Measurements from ENCODE around the gene RAD50.

The RAD50 gene

GRCh38 chr5:132662925-132663770, 106.4 kb downstream of the RAD50 start:
- DNase-seq = peak in 1 of 2 experiments; percentile 28

GRCh38 chr5:132663771-132664695, 107.3 kb downstream of the RAD50 start:
- no peak for DNase-seq

- no peak for DNase-seq
These were observed 108.0 kb downstream of the RAD50 start for GRCh38 chr5:132664696-132665209.

- no peak for DNase-seq
These were observed 108.8 kb downstream of the RAD50 start for GRCh38 chr5:132665574-132666080.

- DNase-seq = no peak
These were observed 109.7 kb downstream of the RAD50 start for GRCh38 chr5:132666310-132667123.

GRCh38 chr5:132667309-132667708, 110.5 kb downstream of the RAD50 start:
- no peak for DNase-seq

GRCh38 chr5:132667761-132668705, 111.3 kb downstream of the RAD50 start:
- DNase-seq = no peak

GRCh38 chr5:132668706-132669454, 112.1 kb downstream of the RAD50 start:
- no peak for DNase-seq

- no peak for DNase-seq
These were observed 112.7 kb downstream of the RAD50 start for GRCh38 chr5:132669455-132669820.

GRCh38 chr5:132669966-132670882, 113.4 kb downstream of the RAD50 start:
- peak in 1 of 2 experiments; percentile 1 for DNase-seq

GRCh38 chr5:132671000-132671399, 114.2 kb downstream of the RAD50 start:
- DNase-seq = no peak

- no peak for DNase-seq
These were observed 116.7 kb downstream of the RAD50 start for GRCh38 chr5:132673488-132673887.

GRCh38 chr5:132673939-132674630, 117.3 kb downstream of the RAD50 start, which contains the start of gene IL4:
IL4 (plus strand) TSS chr5:132673989; CDS start chr5:132674051, 62 bp downstream.
- no peak for DNase-seq

- no peak for DNase-seq
These were observed 118.1 kb downstream of the RAD50 start for GRCh38 chr5:132674671-132675506.

GRCh38 chr5:132675936-132676689, 119.3 kb downstream of the RAD50 start:
- no peak for DNase-seq

GRCh38 chr5:132677191-132677590, 120.4 kb downstream of the RAD50 start:
- DNase-seq = no peak
